Retinal pigment epithelial cell (primary cell): ENCODE data around the gene ITM2A.

Experiments
- DNase-seq: peaks from one replicate; pipeline ENCODE4 v3.0.0-alpha.2; 2010; ENCODE audit warnings: low read depth
- H3K4me3 ChIP-seq: 2 replicates; pipeline ENCODE4 v1.5.1; 2011; ENCODE audit warnings: mild to moderate bottlenecking, low read length, control low read depth, moderate library complexity
- TF ChIP-seq, protein P1 (sequence below): conservative IDR thresholded peaks from 2 replicates; pipeline ENCODE4 v1.5.1; 2011; ENCODE audit warnings: low read depth, low read length, control low read depth, inconsistent platforms

ITM2A gene

DNA sequence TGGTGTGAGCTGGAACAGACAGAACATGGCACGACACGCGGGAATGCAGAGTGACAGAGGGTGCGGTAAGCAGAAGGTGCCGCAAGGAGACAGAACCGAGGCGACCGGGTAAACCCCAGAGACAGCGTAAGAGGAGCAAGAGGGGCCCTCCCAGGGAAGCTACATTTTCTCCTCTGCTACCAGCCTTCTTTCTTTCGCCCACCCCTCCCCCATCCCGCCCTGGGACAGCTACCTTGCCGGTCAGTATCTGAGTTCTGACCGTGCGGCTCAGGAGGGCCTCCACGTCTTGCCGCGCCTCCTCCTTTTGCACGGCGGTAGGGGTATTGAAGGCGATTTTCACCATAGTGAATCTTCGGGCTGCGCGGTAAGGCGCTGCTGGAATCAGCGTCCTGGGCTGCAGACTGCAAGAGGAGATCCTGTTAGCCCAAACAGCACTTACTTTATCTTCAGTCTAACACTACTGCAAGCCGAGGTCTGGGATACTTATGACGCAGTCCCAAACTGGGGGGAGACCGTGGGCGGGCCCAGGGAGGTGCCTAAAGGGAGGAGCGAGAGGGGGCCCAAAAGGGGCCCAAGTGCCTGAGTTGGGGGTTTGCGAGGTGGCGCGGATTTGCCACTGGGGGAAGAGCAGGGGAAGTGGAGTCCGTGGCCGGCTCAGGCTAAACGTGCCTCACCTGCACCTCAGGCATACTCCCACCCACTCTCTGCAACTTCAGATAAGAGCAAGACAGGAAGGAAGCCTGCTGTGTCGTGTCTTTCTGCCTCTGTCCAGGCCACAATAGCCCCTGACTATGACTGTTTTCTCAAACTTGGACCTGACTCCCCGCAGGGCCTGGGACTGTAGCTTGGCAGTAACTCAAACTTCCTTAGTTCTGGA is at the start of gene ITM2A:
Gene ITM2A (minus strand): TSS at position 462 of the 877 bp plus-strand sequence. CDS start 119 bp downstream, at position 343.
- DNase-seq = no peak
- TF ChIP-seq, protein P1, sequence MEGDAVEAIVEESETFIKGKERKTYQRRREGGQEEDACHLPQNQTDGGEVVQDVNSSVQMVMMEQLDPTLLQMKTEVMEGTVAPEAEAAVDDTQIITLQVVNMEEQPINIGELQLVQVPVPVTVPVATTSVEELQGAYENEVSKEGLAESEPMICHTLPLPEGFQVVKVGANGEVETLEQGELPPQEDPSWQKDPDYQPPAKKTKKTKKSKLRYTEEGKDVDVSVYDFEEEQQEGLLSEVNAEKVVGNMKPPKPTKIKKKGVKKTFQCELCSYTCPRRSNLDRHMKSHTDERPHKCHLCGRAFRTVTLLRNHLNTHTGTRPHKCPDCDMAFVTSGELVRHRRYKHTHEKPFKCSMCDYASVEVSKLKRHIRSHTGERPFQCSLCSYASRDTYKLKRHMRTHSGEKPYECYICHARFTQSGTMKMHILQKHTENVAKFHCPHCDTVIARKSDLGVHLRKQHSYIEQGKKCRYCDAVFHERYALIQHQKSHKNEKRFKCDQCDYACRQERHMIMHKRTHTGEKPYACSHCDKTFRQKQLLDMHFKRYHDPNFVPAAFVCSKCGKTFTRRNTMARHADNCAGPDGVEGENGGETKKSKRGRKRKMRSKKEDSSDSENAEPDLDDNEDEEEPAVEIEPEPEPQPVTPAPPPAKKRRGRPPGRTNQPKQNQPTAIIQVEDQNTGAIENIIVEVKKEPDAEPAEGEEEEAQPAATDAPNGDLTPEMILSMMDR = no peak
- H3K4me3 ChIP-seq = no peak within 1 kb of the TSS

DNA sequence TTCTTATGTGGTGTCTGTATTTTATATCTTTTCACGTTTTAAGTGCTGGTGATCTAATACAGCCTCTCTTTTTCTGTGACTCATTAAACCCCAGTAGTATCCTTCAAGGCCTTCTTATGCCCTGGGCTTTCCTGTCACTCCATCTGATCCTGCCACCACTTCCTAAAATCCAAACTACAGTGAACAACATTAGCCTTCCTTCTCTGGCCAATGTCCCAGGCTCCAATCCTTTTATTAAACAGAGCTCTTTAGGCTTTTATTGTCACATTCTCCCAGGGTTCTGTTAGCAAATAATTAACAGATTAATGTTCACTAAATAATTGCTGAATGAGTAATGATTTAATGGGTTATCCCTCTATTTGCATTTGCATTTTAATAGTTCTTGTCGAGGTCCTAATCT is 47.9 kb upstream of the ITM2A start:
- TF ChIP-seq, protein P1 = no peak
- no peak for DNase-seq

DNA sequence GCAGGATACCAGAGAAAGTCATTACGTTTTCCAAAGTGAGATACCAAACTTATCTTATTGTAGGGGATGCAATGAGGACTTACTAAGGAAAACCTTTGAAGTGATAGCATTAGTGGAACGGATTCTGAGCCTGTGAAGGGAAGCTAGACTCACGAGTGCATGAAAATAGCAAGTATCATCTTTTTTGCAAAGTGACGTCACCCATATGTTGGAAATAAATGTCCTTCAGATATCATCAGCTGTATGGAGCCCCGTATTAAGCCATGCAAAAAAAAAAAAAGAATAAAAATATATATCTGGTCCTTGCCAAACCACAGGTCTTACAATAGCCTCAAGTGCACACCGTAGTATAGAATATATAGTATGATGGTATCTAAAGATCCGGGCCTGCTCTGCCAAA is 46.8 kb upstream of the ITM2A start:
- TF ChIP-seq, protein P1 = no peak
- H3K4me3 ChIP-seq = no peak overlapping the region
- DNase-seq = no peak

More for the DNA sequence above, 47.9 kb upstream of the ITM2A start:
- H3K4me3 ChIP-seq = no peak overlapping the region

DNA sequence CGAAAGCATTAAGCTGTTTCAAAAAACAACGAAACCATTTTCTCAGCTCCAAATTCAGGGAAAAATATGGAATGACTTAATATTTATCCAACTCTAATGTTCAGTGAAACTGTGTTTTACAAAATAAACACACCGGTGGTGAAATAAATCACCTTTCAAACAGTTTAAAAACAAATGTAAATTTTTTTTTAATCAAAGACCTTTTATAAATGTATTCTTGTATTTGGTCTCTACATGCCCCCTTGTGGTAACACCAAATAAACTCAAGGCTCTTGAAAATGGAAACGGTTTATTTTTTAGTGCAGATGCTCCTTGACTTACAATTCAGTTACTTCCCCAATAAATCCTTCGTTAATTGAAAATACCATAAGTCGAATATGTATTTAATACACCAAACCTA is 45.8 kb upstream of the ITM2A start:
- DNase-seq = no peak
- TF ChIP-seq, protein P1 = no peak
- no peak overlapping the region for H3K4me3 ChIP-seq

DNA sequence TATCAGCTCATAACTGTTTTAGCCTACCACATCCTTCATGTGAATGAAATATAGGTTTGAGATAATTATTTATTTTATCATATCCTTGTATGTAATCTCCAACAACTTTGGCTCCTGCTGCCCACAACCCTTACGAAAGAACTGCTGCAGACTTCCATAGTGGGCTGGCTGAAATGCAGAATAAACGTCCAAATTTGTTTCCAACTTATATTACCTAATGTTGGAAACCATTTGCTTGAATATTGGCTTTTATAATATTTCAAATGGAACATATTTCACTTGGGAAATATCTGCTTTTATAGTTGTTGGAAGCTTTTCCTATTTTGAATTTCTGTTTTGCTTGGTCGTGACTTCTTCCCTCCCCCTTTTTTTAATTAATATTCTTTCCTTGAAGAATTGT is 45.0 kb upstream of the ITM2A start:
- TF ChIP-seq, protein P1 = no peak
- no peak overlapping the region for H3K4me3 ChIP-seq
- DNase-seq = no peak

DNA sequence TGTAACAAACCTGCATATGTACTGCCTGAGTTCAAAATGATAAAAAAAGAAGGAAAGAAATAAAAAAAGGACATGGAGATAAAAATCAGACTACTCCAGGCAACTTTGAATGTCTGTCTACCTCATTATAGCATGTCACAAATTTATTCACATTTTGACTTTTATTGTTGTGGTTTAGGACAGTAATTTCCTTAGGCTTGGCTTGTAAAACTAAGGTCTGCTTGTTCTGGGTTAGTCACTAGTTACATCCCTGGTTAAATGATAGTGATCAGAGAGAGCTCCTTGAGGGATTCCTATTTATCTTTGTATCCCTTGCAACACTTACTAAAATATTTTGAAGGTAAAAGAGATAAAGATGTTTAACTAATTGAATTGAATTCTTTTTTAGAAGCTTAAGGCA is 42.5 kb upstream of the ITM2A start:
- DNase-seq = no peak
- TF ChIP-seq, protein P1 = no peak
- no peak overlapping the region for H3K4me3 ChIP-seq

DNA sequence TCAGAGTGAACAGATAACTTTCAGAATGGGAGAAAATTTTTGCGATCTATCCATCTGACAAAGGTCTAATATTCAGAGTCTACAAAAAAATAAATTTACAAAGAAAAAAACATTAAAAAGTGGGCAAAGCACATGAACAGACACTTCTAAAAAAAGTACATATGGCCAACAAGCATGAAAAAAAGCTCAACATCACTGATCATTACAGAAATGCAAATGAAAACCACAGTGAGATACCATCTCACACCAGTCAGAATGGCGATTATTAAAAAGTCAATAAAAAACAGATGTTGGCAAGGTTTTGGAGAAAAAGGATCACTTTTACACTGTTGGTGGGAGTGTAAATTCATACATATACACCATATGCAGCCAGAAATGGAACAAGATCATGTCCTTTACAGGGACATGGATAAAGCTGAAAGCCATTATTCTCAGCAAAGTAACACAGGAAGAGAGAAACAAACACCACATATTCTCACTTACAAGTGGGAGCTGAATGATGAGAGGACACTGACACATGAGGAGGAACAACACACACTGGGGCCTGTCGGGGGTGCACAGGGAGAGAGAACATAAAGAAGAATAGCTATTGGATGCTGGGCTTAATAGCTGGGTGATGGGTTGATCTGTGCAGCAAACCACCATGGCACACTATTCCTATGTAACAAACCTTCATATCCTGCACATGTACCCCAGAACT is 41.6 kb upstream of the ITM2A start:
- TF ChIP-seq, protein P1 = no peak
- no peak for DNase-seq
- no peak overlapping the region for H3K4me3 ChIP-seq
